ENCODE data around the gene MYBPH.

DNA sequence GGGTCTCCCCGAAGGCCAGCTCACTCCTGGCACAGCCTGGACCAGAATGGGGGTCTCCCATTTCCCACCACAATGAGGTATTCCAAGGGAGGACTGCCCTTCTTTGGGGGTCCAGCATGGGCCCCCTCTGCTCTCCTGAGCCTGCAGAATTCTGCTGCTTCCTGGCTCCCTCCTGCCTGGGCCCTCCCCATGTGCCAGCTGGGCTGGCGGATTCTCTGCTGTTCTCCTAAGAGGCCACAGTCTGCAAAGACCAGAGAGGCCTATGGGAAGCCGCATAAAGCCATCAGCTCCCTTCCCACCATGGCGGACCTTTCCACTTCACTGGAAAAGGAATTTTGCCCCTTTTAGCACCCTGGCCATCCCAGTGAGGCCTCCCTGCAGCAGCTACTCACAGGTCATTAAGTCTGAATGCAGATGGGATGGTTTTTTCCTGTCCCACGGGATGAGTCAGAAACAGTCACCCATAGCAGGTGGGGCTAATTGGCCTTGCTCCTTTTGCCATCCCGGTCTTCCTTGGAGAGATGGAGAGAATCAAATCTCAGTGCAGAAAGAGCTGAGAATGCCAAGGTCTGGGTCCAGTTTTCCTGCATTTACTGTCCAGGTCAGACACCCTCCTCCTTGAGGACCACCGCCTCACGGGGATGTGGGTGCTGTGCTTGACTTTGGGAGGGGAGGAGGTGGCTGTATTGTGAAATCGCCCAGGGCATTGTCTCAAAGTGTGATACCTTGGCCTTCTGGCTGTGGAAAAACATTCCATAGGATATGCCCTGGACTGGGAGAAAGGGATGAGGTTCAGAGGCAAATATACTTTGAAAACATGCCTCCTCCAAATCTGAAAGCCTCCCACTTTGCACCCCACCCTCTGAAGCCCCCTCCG, 23.2 kb downstream of the MYBPH start:
- TF ChIP-seq, protein P1, sequence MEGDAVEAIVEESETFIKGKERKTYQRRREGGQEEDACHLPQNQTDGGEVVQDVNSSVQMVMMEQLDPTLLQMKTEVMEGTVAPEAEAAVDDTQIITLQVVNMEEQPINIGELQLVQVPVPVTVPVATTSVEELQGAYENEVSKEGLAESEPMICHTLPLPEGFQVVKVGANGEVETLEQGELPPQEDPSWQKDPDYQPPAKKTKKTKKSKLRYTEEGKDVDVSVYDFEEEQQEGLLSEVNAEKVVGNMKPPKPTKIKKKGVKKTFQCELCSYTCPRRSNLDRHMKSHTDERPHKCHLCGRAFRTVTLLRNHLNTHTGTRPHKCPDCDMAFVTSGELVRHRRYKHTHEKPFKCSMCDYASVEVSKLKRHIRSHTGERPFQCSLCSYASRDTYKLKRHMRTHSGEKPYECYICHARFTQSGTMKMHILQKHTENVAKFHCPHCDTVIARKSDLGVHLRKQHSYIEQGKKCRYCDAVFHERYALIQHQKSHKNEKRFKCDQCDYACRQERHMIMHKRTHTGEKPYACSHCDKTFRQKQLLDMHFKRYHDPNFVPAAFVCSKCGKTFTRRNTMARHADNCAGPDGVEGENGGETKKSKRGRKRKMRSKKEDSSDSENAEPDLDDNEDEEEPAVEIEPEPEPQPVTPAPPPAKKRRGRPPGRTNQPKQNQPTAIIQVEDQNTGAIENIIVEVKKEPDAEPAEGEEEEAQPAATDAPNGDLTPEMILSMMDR (IDR thresholded peaks at IDR 0.05): no peak
- no peak for TF ChIP-seq POLR2A (IDR thresholded peaks at IDR 0.05; ENCODE audit: low read depth)
